ENCODE data around the gene MYO10.

MYO10 gene

DNA sequence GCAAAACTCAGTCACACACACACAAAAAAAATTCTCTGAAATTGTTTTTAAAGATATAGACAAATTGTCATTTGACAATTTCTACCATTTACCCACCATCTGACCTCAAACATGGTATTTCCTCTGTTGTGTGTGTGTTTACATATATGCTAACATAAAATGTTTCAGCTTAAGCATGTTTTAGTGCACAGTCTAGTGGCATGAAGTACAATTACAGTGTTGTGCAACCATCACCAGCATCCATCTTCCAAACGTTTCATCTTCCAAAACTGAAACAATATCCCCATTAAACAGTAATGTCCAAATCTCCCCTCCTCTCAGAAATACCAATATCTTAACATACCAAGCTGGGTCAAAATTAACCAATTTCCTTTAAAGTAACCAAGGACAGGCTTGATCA is 65.2 kb downstream of the MYO10 start:
- Histone ChIP-seq H3K27ac (no peak overlapping the region), H3K9me3 (no peaks in the 10 kb centered on the region), H3K4me3 (ENCODE audit: low read depth in 1 of 2, low read length in 1 of 2) (no peak overlapping the region), H3K36me3 (no peaks in the 10 kb centered on the region), H3K27me3 (no peaks in the 10 kb centered on the region), H3K4me1 (ENCODE audit: control insufficient read depth in 1 of 2, insufficient read depth in 1 of 2, low read depth in 1 of 2, low read length in 1 of 2) (no peaks in the 10 kb centered on the region)
- TF ChIP-seq, protein P1, sequence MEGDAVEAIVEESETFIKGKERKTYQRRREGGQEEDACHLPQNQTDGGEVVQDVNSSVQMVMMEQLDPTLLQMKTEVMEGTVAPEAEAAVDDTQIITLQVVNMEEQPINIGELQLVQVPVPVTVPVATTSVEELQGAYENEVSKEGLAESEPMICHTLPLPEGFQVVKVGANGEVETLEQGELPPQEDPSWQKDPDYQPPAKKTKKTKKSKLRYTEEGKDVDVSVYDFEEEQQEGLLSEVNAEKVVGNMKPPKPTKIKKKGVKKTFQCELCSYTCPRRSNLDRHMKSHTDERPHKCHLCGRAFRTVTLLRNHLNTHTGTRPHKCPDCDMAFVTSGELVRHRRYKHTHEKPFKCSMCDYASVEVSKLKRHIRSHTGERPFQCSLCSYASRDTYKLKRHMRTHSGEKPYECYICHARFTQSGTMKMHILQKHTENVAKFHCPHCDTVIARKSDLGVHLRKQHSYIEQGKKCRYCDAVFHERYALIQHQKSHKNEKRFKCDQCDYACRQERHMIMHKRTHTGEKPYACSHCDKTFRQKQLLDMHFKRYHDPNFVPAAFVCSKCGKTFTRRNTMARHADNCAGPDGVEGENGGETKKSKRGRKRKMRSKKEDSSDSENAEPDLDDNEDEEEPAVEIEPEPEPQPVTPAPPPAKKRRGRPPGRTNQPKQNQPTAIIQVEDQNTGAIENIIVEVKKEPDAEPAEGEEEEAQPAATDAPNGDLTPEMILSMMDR (IDR thresholded peaks at IDR 0.05), result no peak

DNA sequence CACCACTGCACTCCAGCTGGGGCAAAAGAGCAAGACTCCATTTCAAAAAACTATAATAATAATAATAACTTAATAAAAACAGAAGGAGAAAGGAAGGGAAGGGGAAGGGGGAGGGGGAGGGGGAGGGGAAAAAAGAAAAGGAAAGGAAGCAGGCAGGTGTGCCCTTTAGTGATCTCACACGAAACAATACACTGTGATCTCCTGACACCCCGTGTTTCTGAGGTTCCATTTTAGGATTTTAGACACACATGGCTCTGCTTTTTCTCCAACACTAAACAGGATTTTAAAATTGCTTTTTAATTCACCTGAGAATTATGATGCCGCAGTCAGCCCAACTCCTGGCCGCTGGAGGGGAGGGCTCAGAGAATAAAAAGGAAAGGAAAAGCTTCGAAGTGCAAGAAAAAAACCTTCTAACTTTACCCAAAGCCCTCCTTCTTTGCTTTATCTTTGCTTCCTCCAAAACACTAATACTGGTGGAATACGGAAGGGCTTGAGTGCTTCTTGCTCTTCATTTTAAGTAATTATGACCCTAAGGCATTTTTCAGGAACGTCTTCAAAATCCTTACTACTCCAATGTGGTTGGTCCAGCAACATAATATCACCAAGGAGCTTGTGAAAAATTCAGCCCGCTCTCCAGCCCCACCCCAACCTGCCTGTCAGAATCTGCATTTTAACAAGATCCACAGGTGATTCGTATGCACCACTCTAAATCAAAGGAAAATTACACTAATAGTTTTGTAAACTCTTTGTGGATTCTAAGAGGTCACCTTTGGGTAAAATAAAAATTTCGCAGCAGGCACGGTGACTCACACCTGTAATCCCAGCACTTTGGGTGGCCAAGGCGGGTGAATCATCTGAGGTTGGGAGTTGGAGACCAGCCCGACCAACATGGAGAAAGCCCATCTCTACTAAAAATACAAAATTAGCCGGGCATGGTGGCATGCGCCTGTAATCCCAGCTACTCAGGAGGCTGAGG is 66.0 kb downstream of the MYO10 start:
- no peaks in the 10 kb centered on the region for H3K4me1 ChIP-seq (ENCODE audit: control insufficient read depth in 1 of 2, insufficient read depth in 1 of 2, low read depth in 1 of 2, low read length in 1 of 2)
- H3K27ac ChIP-seq, result no peak overlapping the region
- no peaks in the 10 kb centered on the region for H3K9me3 ChIP-seq

DNA sequence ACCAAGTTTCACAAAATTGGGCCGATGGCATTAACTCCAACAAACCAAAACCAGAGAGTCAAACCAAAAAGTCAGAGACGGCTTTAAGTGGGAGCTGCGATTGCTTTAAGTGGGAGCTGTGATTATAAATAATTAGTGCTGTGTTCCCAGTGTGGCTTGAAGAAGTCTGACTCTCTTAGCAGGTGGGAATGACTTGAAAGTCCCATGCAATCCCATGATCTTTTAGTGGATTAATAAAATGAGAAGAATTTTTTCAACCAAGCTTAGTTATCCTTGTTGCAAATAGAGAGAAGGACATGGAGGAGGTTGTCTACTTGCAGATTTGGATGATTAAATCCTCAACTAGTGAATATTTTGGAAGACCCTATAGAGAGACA is 68.5 kb downstream of the MYO10 start:
- Histone ChIP-seq H3K36me3 (no peaks in the 10 kb centered on the region), H3K4me3 (ENCODE audit: low read depth in 1 of 2, low read length in 1 of 2) (no peak overlapping the region), H3K27ac (no peak overlapping the region), H3K27me3 (no peaks in the 10 kb centered on the region), H3K9me3 (no peaks in the 10 kb centered on the region), H3K4me1 (ENCODE audit: control insufficient read depth in 1 of 2, insufficient read depth in 1 of 2, low read depth in 1 of 2, low read length in 1 of 2) (no peaks in the 10 kb centered on the region)
- TF ChIP-seq, protein P1 (IDR thresholded peaks at IDR 0.05), result no peak

More for the DNA sequence above, 66.0 kb downstream of the MYO10 start:
- TF ChIP-seq, protein P1 (IDR thresholded peaks at IDR 0.05), result no peak
- Histone ChIP-seq H3K36me3 (no peaks in the 10 kb centered on the region), H3K4me3 (ENCODE audit: low read depth in 1 of 2, low read length in 1 of 2) (no peak overlapping the region), H3K27me3 (no peaks in the 10 kb centered on the region)

DNA sequence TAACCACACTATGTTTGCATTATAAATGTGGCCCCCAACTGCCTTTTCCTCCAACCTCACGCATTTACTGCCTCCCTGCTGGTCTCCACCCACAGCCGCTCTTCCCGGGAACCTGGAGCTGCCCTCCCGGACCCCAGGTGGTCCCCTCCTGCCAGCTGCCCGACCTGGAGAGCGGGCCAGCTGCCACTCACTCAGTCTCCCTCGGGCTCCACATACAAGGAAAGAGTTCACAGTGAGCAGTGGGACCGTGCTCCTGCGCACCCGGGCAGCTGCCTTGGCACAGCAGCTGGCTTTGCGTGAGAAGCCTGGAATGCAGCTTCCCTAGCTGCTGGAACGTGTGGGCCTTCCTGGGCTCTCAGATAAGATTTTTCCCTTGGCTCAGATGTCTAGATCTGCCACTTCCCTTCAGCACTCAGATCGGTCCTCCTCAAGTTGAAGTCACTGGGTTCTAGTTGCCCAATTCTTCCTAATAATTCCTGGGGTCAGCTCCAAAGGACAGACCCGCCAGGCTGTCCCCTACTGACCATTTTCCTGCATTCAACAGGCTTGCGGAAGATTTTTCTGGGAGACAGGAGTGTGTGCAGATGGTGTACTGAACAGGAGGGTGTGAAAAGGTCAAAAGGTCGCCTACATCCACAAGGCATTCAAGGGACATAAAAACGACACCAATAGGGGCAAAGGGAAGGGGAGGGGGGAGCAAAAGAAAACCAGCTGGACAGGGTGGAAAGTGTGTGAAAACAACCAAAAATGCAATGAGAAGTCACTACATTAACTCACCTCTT is 69.1 kb downstream of the MYO10 start:
- H3K4me1 ChIP-seq (ENCODE audit: control insufficient read depth in 1 of 2, insufficient read depth in 1 of 2, low read depth in 1 of 2, low read length in 1 of 2), result no peaks in the 10 kb centered on the region
- no peak overlapping the region for H3K27ac ChIP-seq
- TF ChIP-seq, protein P1 (IDR thresholded peaks at IDR 0.05), result no peak
- no peaks in the 10 kb centered on the region for H3K27me3 ChIP-seq
- H3K9me3 ChIP-seq, result no peaks in the 10 kb centered on the region
- no peak overlapping the region for H3K4me3 ChIP-seq (ENCODE audit: low read depth in 1 of 2, low read length in 1 of 2)
- H3K36me3 ChIP-seq, result no peaks in the 10 kb centered on the region

DNA sequence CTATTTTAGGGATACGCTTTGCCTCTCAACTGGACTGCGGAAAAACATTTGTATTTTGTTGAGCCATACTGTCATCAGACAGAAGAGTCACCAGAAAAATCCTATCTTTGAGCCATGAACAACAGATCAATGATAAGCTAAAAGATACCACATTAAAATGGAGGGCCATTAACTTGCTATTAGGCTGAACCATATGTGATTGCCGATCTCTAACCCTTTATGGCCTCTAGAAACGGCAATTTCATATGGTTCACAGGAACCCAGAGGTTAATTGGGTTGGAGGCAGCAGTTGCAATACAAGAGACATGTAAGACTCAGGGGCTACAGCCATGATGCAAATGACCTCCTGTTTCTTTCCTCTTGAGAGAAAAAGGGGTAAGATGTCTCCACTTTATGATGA is 69.8 kb downstream of the MYO10 start:
- TF ChIP-seq, protein P1 (IDR thresholded peaks at IDR 0.05), result no peak
- no peaks in the 10 kb centered on the region for H3K27me3 ChIP-seq
- no peak overlapping the region for H3K4me3 ChIP-seq (ENCODE audit: low read depth in 1 of 2, low read length in 1 of 2)
- no peaks in the 10 kb centered on the region for H3K9me3 ChIP-seq
- no peak overlapping the region for H3K27ac ChIP-seq
- no peaks in the 10 kb centered on the region for H3K36me3 ChIP-seq
- no peaks in the 10 kb centered on the region for H3K4me1 ChIP-seq (ENCODE audit: control insufficient read depth in 1 of 2, insufficient read depth in 1 of 2, low read depth in 1 of 2, low read length in 1 of 2)

Measured in neutrophil (primary cell).